Peyer's patch (tissue), 4 donors: Measurements from ENCODE around the gene GPR161. TPM values are rescaled to one million over a fixed set of nuclear protein-coding genes. Genes with fewer than 3 reads are reported as not detected.
A peak's percentile ranks its signal among the peaks of the same experiment; 100 is the strongest.

Experiments used
- DNase-seq, 3 donors: peaks; one replicate each; pipeline ENCODE4 v3.0.0-alpha.2; 2017 to 2019
- H3K27ac ChIP-seq, 4 donors: fragments of 200-600 bp; sonication (generic); one replicate each; pipeline ENCODE4 v1.5.1; 2016 to 2019
- H3K27me3 ChIP-seq, 2 donors: fragments of 200-600 bp; sonication (generic); one replicate each; pipeline ENCODE4 v1.5.1; 2019
- H3K36me3 ChIP-seq, 3 donors: fragments of 200-600 bp; sonication (generic); one replicate each; pipeline ENCODE4 v1.5.1; 2016 to 2019
- H3K4me1 ChIP-seq, 4 donors: fragments of 200-600 bp; sonication (generic); one replicate each; pipeline ENCODE4 v1.5.1; 2016 to 2019
- H3K4me3 ChIP-seq, 4 donors: fragments of 200-600 bp; sonication (generic); 1 replicate in 3 of 4; 2 replicates in 1 of 4; pipeline ENCODE4 v1.5.1; 2016 to 2019; ENCODE audit warnings: mild to moderate bottlenecking in 1 of 4
- H3K9me3 ChIP-seq, 4 donors: fragments of 200-600 bp; sonication (generic); one replicate each; pipeline ENCODE4 v1.5.1; 2016 to 2019; ENCODE audit warnings: mild to moderate bottlenecking in 1 of 4
- CTCF ChIP-seq, 6 experiments: fragments of 450-650 bp in 4 of 6; fragments of 200-600 bp in 2 of 6; sonication (generic) in 1 of 6; IDR thresholded peaks; one replicate each; pipeline ENCODE4 v1.5.1; 2017 to 2019; ENCODE audit warnings: antibody characterized with exemption in 6 of 6, mild to moderate bottlenecking in 3 of 6, moderate library complexity in 1 of 6
- POLR2A ChIP-seq, 2 donors: fragments of 450-650 bp; IDR thresholded peaks; one replicate each; pipeline ENCODE4 v1.5.1; 2017; ENCODE audit warnings: antibody characterized with exemption in 2 of 2, mild to moderate bottlenecking in 2 of 2, moderate library complexity in 2 of 2
- total RNA-seq, 4 donors: library from RNA; depleted of rRNA; stranded (reverse); fragments of >200 nt; gene quantifications; one replicate each; pipeline ENCODE4 v1.1.0, GENCODE V29; 2016

Gene GPR161
- total RNA-seq, 4 donors from 2014 or later: 0.35 to 2.3 (median 1.8) TPM

GRCh38 chr1:168084396-168085231 lies 52.1 kb downstream of the GPR161 start:
- Histone ChIP-seq H3K27ac (peak overlapping the region in 1 of 4 donors; percentile 43), H3K4me1 (no peaks in the 10 kb centered on the region), H3K27me3 (no peaks in the 10 kb centered on the region), H3K36me3 (no peaks in the 10 kb centered on the region), H3K9me3 (no peaks in the 10 kb centered on the region), H3K4me3 (no peak overlapping the region)
- peak; percentile 35 to 77 (median 67) for DNase-seq
- TF ChIP-seq CTCF (IDR thresholded peaks at IDR 0.05) (peak in 5 of 6 experiments; percentile 58 to 80 (median 63)), POLR2A (IDR thresholded peaks at IDR 0.05) (no peak)

GRCh38 chr1:168083456-168084325 lies 53.0 kb downstream of the GPR161 start:
- no peaks in the 10 kb centered on the region for H3K9me3 ChIP-seq
- H3K27me3 ChIP-seq: no peaks in the 10 kb centered on the region
- TF ChIP-seq CTCF (IDR thresholded peaks at IDR 0.05) (no peak), POLR2A (IDR thresholded peaks at IDR 0.05) (no peak)
- no peak for DNase-seq
- no peak overlapping the region for H3K27ac ChIP-seq
- H3K4me3 ChIP-seq: no peak overlapping the region
- H3K36me3 ChIP-seq: peaks cover 0 to 1% (median 0%) of the 10 kb centered on the region in 3 donors
- H3K4me1 ChIP-seq: no peaks in the 10 kb centered on the region

- Histone ChIP-seq H3K27me3 (no peaks in the 10 kb centered on the region), H3K4me1 (no peaks in the 10 kb centered on the region), H3K36me3 (peaks cover 0 to 13% (median 0%) of the 10 kb centered on the region in 3 donors), H3K4me3 (no peak overlapping the region), H3K27ac (peak overlapping the region in 1 of 4 donors; percentile 37), H3K9me3 (no peaks in the 10 kb centered on the region)
- DNase-seq: peak; percentile 58 to 82 (median 71)
- TF ChIP-seq POLR2A (IDR thresholded peaks at IDR 0.05): no peak
- TF ChIP-seq CTCF (IDR thresholded peaks at IDR 0.05): peak; percentile 49 to 89 (median 76)
These were observed 54.5 kb downstream of the GPR161 start for GRCh38 chr1:168082008-168082876.

GRCh38 chr1:168081373-168082007 lies 55.2 kb downstream of the GPR161 start:
- Histone ChIP-seq H3K27ac (peak overlapping the region in 1 of 4 donors; percentile 37), H3K9me3 (no peaks in the 10 kb centered on the region), H3K4me1 (no peaks in the 10 kb centered on the region), H3K4me3 (no peak overlapping the region), H3K27me3 (no peaks in the 10 kb centered on the region), H3K36me3 (peaks cover 0 to 21% (median 0%) of the 10 kb centered on the region in 3 donors)
- TF ChIP-seq CTCF (IDR thresholded peaks at IDR 0.05) (no peak), POLR2A (IDR thresholded peaks at IDR 0.05) (no peak)
- DNase-seq: no peak
